22Rv1 (cell line): ENCODE data around the gene NPL.

ENCODE experiments used
- ZFX ChIP-seq: fragments of 450-650 bp; IDR thresholded peaks from 2 replicates; pipeline ENCODE4 v1.6.1; 2017; ENCODE audit warnings: antibody characterized with exemption, borderline replicate concordance
- TF ChIP-seq, protein P1 (sequence below): fragments of 450-650 bp; IDR thresholded peaks from 2 replicates; pipeline ENCODE4 v1.5.1; 2017; ENCODE audit warnings: mild to moderate bottlenecking

DNA sequence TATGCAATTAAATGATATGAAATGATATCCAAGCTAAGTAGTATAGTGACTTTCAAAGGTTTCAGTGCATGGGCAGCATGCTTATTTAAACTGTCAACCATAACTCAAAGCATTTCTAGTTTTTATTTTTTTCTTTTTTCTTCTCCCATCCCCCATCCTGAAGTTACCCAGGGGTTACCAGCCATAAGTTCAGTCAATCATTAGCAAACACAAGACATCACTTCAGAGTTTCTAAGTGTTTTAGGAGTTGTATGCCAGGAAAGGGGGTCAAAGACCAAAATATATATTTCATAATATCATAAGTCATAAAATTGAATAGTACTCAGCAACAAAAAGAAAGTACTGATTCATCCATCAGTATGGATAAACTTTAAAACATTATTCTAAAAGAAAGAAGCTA is 78.3 kb downstream of the NPL start:
- TF ChIP-seq, protein P1, sequence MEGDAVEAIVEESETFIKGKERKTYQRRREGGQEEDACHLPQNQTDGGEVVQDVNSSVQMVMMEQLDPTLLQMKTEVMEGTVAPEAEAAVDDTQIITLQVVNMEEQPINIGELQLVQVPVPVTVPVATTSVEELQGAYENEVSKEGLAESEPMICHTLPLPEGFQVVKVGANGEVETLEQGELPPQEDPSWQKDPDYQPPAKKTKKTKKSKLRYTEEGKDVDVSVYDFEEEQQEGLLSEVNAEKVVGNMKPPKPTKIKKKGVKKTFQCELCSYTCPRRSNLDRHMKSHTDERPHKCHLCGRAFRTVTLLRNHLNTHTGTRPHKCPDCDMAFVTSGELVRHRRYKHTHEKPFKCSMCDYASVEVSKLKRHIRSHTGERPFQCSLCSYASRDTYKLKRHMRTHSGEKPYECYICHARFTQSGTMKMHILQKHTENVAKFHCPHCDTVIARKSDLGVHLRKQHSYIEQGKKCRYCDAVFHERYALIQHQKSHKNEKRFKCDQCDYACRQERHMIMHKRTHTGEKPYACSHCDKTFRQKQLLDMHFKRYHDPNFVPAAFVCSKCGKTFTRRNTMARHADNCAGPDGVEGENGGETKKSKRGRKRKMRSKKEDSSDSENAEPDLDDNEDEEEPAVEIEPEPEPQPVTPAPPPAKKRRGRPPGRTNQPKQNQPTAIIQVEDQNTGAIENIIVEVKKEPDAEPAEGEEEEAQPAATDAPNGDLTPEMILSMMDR, result no peak
- TF ChIP-seq ZFX, result no peak
